ENCODE measurements around the gene REX1BD. TPM values are rescaled to one million over a fixed set of nuclear protein-coding genes. Genes with fewer than 3 reads are reported as not detected.

Gene REX1BD
- total and polyA plus RNA-seq, 2 donors from 2014 or later = 56.9 to 104 TPM

- peaks cover 4 to 12% (median 9%) of the 10 kb centered on the region in 3 donors for H3K36me3 ChIP-seq (ENCODE audit: control insufficient read depth in 2 of 3, insufficient read depth in 3 of 3, low read length in 3 of 3)
- intact Hi-C loops (cut with DNase I) = no loop called here
- no peak overlapping the region for H3K4me3 ChIP-seq (ENCODE audit: low read length in 3 of 3)
- FAIRE-seq = no peak
- H3K27ac ChIP-seq (ENCODE audit: low read depth in 2 of 2, low read length in 2 of 2) = peak overlapping the region; percentile 25 to 53
- H3K4me1 ChIP-seq (ENCODE audit: control insufficient read depth in 2 of 3, insufficient read depth in 2 of 3, low read depth in 1 of 3, low read length in 3 of 3) = peaks cover 0 to 3% (median 2%) of the 10 kb centered on the region in 3 donors
- H3K9me3 ChIP-seq (ENCODE audit: control insufficient read depth in 2 of 3, insufficient read depth in 1 of 3, low read length in 3 of 3) = no peaks in the 10 kb centered on the region
- TF ChIP-seq CTCF (IDR thresholded peaks at IDR 0.05; ENCODE audit: borderline replicate concordance, extremely low read depth, insufficient read depth) = no peak
- no peak for DNase-seq
- no peaks in the 10 kb centered on the region for H3K27me3 ChIP-seq (ENCODE audit: control insufficient read depth, insufficient read depth, low read length)
- H3K9ac ChIP-seq (ENCODE audit: low read length in 3 of 3) = no peak overlapping the region
Measured at GRCh38 chr19:18562086-18562485, 26.5 kb upstream of the REX1BD start.

- no peak for TF ChIP-seq CTCF (IDR thresholded peaks at IDR 0.05; ENCODE audit: borderline replicate concordance, extremely low read depth, insufficient read depth)
- Histone ChIP-seq H3K27me3 (ENCODE audit: control insufficient read depth, insufficient read depth, low read length) (no peaks in the 10 kb centered on the region), H3K4me1 (ENCODE audit: control insufficient read depth in 2 of 3, insufficient read depth in 2 of 3, low read depth in 1 of 3, low read length in 3 of 3) (no peaks in the 10 kb centered on the region), H3K9ac (ENCODE audit: low read length in 3 of 3) (no peak overlapping the region), H3K27ac (ENCODE audit: low read depth in 2 of 2, low read length in 2 of 2) (no peak overlapping the region), H3K4me3 (ENCODE audit: low read length in 3 of 3) (no peak overlapping the region), H3K9me3 (ENCODE audit: control insufficient read depth in 2 of 3, insufficient read depth in 1 of 3, low read length in 3 of 3) (no peaks in the 10 kb centered on the region), H3K36me3 (ENCODE audit: control insufficient read depth in 2 of 3, insufficient read depth in 3 of 3, low read length in 3 of 3) (peaks cover 4 to 22% (median 12%) of the 10 kb centered on the region in 3 donors)
- FAIRE-seq = no peak
- intact Hi-C loops (cut with DNase I) = no loop called here
- no peak for DNase-seq
Measured at GRCh38 chr19:18566953-18567352, 21.6 kb upstream of the REX1BD start.

- no peak for FAIRE-seq
- Histone ChIP-seq H3K4me3 (ENCODE audit: low read length in 3 of 3) (no peak overlapping the region), H3K9ac (ENCODE audit: low read length in 3 of 3) (no peak overlapping the region), H3K9me3 (ENCODE audit: control insufficient read depth in 2 of 3, insufficient read depth in 1 of 3, low read length in 3 of 3) (no peaks in the 10 kb centered on the region), H3K27ac (ENCODE audit: low read depth in 2 of 2, low read length in 2 of 2) (no peak overlapping the region), H3K4me1 (ENCODE audit: control insufficient read depth in 2 of 3, insufficient read depth in 2 of 3, low read depth in 1 of 3, low read length in 3 of 3) (peaks cover 0 to 13% (median 9%) of the 10 kb centered on the region in 3 donors), H3K27me3 (ENCODE audit: control insufficient read depth, insufficient read depth, low read length) (no peaks in the 10 kb centered on the region), H3K36me3 (ENCODE audit: control insufficient read depth in 2 of 3, insufficient read depth in 3 of 3, low read length in 3 of 3) (peaks cover 6 to 24% (median 15%) of the 10 kb centered on the region in 3 donors)
- no peak for TF ChIP-seq CTCF (IDR thresholded peaks at IDR 0.05; ENCODE audit: borderline replicate concordance, extremely low read depth, insufficient read depth)
- peak in 1 of 5 donors; percentile 78 for DNase-seq
- intact Hi-C loops (cut with DNase I) = no loop called here
Measured at GRCh38 chr19:18568367-18568766, 20.2 kb upstream of the REX1BD start.
